ENCODE data around the gene ZGPAT.

DNA sequence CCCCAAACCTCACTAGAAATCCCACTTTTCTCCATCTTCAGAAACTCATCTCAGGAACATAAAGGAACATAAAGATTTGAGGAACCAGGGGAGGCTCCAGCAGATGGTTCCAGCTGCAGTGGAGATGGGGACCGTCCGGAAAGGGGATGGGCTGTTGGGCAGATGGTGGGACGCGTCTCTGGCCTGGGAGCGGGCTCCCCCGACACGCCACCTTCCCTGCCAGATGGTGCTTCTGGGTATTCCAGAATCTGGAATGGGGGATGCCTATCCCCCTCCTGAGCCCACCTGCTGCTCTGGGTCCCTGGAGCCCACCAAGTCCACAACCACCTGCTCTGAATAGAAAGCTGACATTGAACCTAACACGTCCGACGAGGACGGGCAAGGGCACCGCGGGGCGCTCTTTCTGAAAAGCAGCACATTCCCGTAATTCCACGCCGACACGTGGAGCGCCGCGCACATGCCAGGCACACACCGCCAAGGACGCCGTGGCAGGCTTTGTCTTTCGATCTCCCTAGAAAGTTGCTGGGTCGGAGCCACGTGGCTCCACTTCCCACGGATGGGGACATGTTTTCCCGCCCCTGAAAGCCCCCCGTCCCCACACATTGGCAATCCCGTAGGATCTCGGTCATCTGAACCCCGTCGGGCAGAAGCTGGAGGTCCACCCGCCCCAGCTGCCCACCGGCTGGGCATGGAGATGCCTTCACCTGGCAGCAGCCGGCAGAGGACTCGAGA is 59.0 kb downstream of the ZGPAT start:
- TF ChIP-seq, protein P1, sequence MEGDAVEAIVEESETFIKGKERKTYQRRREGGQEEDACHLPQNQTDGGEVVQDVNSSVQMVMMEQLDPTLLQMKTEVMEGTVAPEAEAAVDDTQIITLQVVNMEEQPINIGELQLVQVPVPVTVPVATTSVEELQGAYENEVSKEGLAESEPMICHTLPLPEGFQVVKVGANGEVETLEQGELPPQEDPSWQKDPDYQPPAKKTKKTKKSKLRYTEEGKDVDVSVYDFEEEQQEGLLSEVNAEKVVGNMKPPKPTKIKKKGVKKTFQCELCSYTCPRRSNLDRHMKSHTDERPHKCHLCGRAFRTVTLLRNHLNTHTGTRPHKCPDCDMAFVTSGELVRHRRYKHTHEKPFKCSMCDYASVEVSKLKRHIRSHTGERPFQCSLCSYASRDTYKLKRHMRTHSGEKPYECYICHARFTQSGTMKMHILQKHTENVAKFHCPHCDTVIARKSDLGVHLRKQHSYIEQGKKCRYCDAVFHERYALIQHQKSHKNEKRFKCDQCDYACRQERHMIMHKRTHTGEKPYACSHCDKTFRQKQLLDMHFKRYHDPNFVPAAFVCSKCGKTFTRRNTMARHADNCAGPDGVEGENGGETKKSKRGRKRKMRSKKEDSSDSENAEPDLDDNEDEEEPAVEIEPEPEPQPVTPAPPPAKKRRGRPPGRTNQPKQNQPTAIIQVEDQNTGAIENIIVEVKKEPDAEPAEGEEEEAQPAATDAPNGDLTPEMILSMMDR (IDR thresholded peaks at IDR 0.05; ENCODE audit: low read length), result no peak
- no peak for TF ChIP-seq EZH2 (IDR thresholded peaks at IDR 0.05; ENCODE audit: borderline replicate concordance, low read length)
